SK-N-SH treated with all-trans-retinoic acid at 6 μM for 48 hours (cell line): ENCODE measurements around the gene VWA5B1.

ENCODE experiments used
- CSDC2 ChIP-seq: fragments of 250-450 bp; sonication (Bioruptor Pico); IDR thresholded peaks from 2 replicates; pipeline ENCODE4 v1.5.0; 2020; ENCODE audit warnings: mild to moderate bottlenecking, moderate library complexity
- CSRNP3 ChIP-seq: fragments of 250-450 bp; sonication (Bioruptor Pico); IDR thresholded peaks from 2 replicates; pipeline ENCODE4 v1.5.1; 2021; ENCODE audit warnings: mild to moderate bottlenecking, moderate library complexity
- GLIS3 ChIP-seq: fragments of 250-450 bp; sonication (Bioruptor Pico); IDR thresholded peaks from 2 replicates; pipeline ENCODE4 v1.5.0; 2020; ENCODE audit warnings: mild to moderate bottlenecking, moderate library complexity
- ISL1 ChIP-seq: fragments of 250-450 bp; sonication (Bioruptor Pico); IDR thresholded peaks from 2 replicates; pipeline ENCODE4 v2.1.2; 2022; ENCODE audit warnings: mild to moderate bottlenecking, moderate library complexity
- PATZ1 ChIP-seq: fragments of 250-450 bp; sonication (Bioruptor Pico); IDR thresholded peaks from 2 replicates; pipeline ENCODE4 v1.8.0; 2020; ENCODE audit warnings: mild to moderate bottlenecking, moderate library complexity, borderline replicate concordance
- SNAI2 ChIP-seq: fragments of 250-450 bp; sonication (Bioruptor Pico); IDR thresholded peaks from 2 replicates; pipeline ENCODE4 v1.5.0; 2020; ENCODE audit warnings: mild to moderate bottlenecking, moderate library complexity
- TSHZ2 ChIP-seq: fragments of 250-450 bp; sonication (Bioruptor Pico); IDR thresholded peaks from 2 replicates; pipeline ENCODE4 v1.5.0; 2020; ENCODE audit warnings: mild to moderate bottlenecking, moderate library complexity
- ZC3H10 ChIP-seq: fragments of 250-450 bp; sonication (Bioruptor Pico); IDR thresholded peaks from 2 replicates; pipeline ENCODE4 v1.5.1; 2021; ENCODE audit warnings: mild to moderate bottlenecking, moderate library complexity
- ZFP3 ChIP-seq: fragments of 250-450 bp; sonication (Bioruptor Pico); IDR thresholded peaks from 2 replicates; pipeline ENCODE4 v1.5.0; 2020; ENCODE audit warnings: mild to moderate bottlenecking, moderate library complexity
- ZFP30 ChIP-seq: fragments of 450-650 bp; formaldehyde crosslinking; IDR thresholded peaks from 2 replicates; pipeline ENCODE4 v1.5.0; 2022; ENCODE audit warnings: mild to moderate bottlenecking, moderate library complexity

DNA sequence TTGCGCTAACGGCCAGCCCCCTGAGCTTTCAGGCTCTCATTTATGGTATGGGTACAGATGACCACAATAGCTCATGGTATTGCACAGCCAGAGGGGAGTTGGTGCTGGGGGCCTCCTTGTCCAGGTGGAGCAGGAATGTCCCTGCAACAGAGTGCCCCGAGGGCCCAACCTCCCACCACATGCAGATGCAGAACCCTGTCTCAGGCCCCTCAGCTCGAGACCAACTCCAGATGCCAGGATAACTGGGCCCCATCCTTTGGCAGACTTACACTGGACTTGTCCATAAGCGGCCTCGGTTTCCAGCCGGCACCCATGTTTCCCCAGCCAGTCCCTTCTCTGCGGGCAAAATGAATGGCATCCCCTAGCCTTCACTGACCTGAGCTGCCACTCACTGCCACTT is 67.1 kb downstream of the VWA5B1 start:
- TF ChIP-seq SNAI2 (CRISPR knock-in tag) (no peak), ZC3H10 (no peak), GLIS3 (CRISPR knock-in tag) (no peak), ZFP30 (CRISPR knock-in tag) (no peak), PATZ1 (CRISPR knock-in tag) (no peak), ISL1 (CRISPR knock-in tag) (no peak), ZFP3 (CRISPR knock-in tag) (no peak), CSDC2 (CRISPR knock-in tag) (no peak), TSHZ2 (CRISPR knock-in tag) (no peak), CSRNP3 (no peak)
